Amygdala (tissue), 56 donors: ENCODE measurements around the gene OR51T1.
"Not testable (repeated sequence)": the region's sequence is repeated elsewhere in the genome, so short reads cannot be mapped to it uniquely, and the experiment has no call there.

Experiments
- DNase-seq, 56 donors: peaks; one replicate each; lab custom pipeline; 2025; lab: John Stamatoyannopoulos, UW

OR51T1 gene

DNA sequence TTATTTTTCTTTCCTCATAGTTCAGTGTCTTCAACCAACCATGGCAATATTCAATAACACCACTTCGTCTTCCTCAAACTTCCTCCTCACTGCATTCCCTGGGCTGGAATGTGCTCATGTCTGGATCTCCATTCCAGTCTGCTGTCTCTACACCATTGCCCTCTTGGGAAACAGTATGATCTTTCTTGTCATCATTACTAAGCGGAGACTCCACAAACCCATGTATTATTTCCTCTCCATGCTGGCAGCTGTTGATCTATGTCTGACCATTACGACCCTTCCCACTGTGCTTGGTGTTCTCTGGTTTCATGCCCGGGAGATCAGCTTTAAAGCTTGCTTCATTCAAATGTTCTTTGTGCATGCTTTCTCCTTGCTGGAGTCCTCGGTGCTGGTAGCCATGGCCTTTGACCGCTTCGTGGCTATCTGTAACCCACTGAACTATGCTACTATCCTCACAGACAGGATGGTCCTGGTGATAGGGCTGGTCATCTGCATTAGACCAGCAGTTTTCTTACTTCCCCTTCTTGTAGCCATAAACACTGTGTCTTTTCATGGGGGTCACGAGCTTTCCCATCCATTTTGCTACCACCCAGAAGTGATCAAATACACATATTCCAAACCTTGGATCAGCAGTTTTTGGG lies at the start of gene OR51T1:
Gene OR51T1 (plus strand): TSS at position 41 of the 641 bp plus-strand sequence. CDS start 0 bp downstream, at position 41.
- no peak for DNase-seq

DNA sequence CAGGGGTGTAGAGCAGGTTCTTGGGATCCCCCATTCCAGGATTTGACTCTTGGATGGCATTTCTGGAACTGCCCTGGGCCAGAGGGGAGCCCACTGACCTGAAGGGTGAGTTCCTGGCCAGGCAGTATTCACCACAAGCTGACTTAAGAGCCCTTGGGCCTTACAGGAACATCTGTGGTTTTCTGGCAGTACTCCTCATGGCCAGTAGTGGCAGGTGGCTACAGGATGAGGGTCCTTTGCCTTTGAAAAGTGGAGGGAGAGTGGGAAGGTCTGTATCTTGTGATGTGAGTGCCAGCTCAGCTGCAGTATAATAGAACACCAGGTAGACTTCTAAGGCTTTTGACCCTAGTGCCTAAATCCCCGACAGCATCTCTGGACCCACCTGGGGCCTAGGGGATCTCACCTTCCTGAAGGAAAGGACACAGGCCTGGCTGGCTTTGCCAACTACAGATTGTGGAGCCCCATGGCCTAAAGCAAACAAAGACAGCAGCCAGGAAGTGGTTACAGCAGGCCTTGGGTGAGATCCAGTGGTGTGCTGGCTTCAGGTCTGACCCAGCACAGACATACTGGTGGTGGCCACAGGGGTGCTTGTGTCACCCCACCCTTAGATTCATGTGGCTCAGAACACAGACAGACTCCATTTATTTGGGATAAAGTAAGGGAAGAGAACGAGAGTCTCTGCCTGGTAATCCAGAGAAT lies 41.7 kb upstream of the OR51T1 start:
- DNase-seq: no peak

GRCh38 chr11:4848908-4849532 lies 32.7 kb upstream of the OR51T1 start, which contains the start of gene OR51S1:
Gene OR51S1 (minus strand): TSS chr11:4849208. CDS start chr11:4849208, 0 bp downstream.
- DNase-seq: no peak

DNA sequence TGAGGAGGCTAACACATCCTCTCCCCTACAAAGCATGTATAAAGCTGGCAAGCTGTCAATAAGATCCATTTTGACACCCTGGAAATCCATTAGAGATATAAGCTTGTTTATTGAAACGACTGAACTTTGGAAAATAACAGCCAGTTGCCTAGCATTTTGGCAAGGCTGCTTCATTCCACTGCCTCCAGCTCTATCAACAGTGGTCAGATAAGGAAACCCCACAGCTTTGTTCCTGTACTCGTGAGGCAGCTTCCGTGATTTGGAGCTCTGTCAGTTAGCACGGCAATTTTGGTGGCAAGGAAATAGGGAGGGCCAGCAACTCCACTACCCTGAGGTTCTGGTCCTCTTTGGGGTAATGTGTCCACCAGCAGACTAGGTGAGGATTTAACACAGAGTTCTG lies 30.7 kb upstream of the OR51T1 start:
- DNase-seq: no peak

- DNase-seq: not testable (repeated sequence)
Measured at GRCh38 chr11:4854286-4854685, 27.4 kb upstream of the OR51T1 start.

- DNase-seq: no peak
Measured at GRCh38 chr11:4862447-4863236, 19.1 kb upstream of the OR51T1 start.

DNA sequence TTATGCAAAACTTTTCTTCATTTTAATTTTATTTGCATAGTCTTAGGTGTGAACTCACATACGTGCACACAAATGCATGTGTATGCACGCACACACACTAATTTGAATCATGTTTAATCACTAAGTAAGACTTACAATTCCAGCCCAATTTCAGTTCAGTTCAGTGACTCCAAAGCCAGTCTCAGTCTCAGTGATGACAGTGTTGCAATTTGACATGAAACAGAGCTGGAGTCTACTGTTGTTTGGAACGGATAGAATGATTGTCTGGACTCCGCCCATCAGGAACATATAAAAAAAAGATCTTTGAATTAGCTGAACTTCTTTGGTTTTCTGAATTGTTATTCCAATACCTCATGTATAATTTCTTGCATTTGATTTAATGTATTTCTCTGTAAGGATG lies 17.8 kb upstream of the OR51T1 start:
- DNase-seq: no peak

DNA sequence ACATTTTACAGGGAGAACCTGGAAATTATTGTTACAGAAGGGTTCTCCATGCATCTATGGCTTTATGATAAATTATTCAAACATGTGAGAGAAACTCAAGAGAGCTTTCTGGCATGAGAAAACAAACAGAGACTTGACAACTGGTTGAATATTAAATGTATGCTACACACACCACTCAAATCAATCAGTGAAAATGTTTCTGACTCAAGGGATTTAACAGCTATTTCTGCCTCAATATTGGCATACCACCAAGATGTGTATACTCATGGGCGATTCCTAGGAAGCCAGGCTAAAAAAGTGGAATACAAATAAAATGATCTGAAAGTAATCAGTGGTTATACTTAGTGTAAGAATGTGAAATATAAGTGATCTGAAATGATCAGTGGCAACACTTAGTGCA lies 15.8 kb upstream of the OR51T1 start:
- DNase-seq: no peak

GRCh38 chr11:4881188-4881587 lies 512 bp upstream of the OR51T1 start:
- no peak for DNase-seq

- no peak for DNase-seq
Measured at GRCh38 chr11:4882543-4882942, 843 bp downstream of the OR51T1 start.

GRCh38 chr11:4884361-4884760 lies 2.7 kb downstream of the OR51T1 start:
- no peak for DNase-seq

- DNase-seq: no peak
Measured at GRCh38 chr11:4886186-4886585, 4.5 kb downstream of the OR51T1 start.

- no peak for DNase-seq
Measured at GRCh38 chr11:4887591-4887990, 5.9 kb downstream of the OR51T1 start.

DNA sequence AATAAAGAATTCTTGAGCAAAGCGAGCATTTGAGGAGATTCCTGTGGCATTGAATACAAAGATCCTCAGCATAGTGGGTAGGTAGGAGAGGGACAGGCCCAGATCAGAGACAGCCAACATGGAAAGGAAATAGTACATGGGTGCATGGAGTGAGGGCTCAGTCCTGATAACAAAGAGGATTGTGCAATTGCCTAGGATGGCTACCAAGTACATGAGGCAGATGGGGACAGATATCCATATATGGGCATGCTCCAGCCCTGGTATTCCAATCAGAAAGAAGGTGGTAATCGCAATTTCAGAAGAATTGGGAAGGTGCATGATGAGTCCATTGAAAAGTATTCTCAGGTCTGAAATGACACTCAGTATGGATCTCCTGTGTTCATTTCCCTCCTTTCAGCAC lies 8.6 kb downstream of the OR51T1 start:
- no peak for DNase-seq

- DNase-seq: no peak
Measured at GRCh38 chr11:4891996-4892640, 10.4 kb downstream of the OR51T1 start.

DNA sequence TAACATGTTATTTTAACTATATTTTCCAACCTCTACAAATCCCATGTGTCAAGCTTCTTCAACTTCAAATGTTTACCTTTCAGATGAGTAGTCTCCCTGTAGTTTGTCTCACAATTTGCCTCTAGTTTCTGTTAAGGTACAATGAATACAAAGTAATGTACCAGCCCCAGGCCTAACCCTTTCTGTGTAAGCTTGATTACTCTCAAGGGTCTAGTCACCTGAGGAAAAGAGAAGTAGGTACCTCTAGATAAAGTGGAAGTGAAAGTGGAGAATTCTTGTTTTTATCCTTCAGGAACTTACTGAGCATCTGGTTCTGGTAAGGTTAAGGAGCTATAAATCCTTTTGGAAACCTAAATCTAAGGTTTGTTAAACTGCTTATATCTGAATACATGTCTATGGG lies 21.8 kb downstream of the OR51T1 start, which contains the start of gene OR51A7:
Gene OR51A7 (plus strand): TSS at position 300 of the 400 bp plus-strand sequence. CDS start 3,587 bp downstream, outside the sequence.
- DNase-seq: no peak

DNA sequence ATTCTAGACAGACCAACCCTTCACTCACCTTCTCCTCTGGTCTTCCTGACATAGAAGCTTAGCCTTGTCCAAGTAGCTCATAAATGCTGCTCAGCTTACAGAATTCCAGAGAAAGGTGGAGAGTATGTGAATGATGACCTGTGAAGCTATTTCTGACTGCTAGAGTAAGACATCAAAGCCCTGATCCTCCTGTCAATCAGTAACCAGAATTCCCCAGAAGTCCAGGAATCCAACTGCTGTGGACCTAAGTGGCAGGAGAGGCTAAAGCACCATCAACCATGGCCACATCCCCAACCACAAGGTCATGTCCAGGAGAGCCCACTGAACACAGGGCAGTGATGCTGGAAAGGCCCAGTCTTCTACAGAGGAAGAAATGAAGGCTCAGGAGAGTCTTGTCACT lies 34.9 kb downstream of the OR51T1 start:
- no peak for DNase-seq

DNA sequence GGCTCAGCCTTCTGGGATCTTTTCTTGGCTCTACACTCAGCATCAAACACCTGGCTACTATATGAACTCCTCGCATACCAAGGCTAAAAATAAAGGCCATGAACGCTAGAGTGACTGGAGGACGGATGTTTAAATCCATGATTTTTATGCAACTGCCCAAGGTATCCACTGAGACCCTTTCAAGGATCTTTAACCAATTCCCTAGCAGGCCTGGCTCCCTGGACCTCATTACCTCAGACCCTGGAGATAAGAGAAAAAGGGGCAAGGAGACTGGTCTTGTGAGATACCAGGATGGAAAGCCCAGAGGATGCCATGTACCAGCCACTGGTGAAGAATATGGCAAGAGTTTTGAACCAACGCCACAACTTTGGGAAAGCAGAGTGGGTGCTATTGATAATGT lies 37.5 kb downstream of the OR51T1 start, which contains the start of gene OR51G2:
Gene OR51G2 (minus strand): TSS at position 101 of the 400 bp plus-strand sequence. CDS start 3,687 bp downstream, outside the sequence.
- no peak for DNase-seq

DNA sequence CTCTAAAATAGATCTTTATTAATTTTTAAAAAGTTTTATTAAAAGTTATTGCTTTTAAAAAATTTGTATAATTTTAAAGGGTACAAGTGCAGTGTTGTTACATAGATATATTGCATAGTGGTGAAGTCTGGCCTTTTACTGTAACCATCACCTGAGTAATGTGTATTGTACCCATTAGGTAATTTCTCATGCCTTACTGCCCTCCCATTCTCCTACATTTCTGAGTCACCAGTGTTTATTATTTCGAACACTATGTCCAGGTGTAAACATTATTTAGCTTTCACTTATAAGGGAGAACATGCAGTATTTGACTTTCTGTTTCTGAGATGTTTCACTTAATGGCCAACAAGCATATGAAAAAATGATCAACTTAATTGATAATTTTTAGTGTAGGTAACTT lies 40.1 kb downstream of the OR51T1 start:
- DNase-seq: no peak

DNA sequence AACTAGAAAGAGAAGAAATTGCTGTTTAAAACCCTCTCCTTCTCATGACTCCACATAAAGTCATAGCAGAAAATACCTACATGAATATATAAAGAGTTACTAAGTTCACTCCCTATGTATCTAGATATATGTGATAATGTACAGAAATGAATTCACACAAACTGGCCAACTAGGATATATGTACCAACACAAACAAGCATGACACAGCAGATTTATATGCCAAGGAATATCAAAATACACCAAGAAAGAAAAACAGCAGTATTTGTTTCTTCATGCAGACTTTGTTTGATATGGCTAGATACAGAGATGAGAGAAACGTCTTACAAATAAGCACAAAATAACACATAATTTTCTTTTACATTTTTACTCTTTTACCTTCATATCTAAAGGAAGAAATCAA lies 40.6 kb downstream of the OR51T1 start:
- no peak for DNase-seq
